Measurements from ENCODE around the gene SYNE3.

SYNE3 gene

GRCh38 chr14:95505030-95505589 lies 11.3 kb downstream of the SYNE3 start:
- DNase-seq (ENCODE audit: low read depth in 2 of 2), result no peak

- no peak for DNase-seq (ENCODE audit: low read depth in 2 of 2)
These were observed 12.1 kb downstream of the SYNE3 start for GRCh38 chr14:95504135-95505029.

GRCh38 chr14:95503365-95504134 lies 12.9 kb downstream of the SYNE3 start:
- no peak for DNase-seq (ENCODE audit: low read depth in 2 of 2)

- DNase-seq (ENCODE audit: low read depth in 2 of 2), result no peak
These were observed 14.0 kb downstream of the SYNE3 start for GRCh38 chr14:95502381-95502950.

GRCh38 chr14:95500772-95501401 lies 15.6 kb downstream of the SYNE3 start:
- no peak for DNase-seq (ENCODE audit: low read depth in 2 of 2)

GRCh38 chr14:95500201-95500681 lies 16.2 kb downstream of the SYNE3 start:
- no peak for DNase-seq (ENCODE audit: low read depth in 2 of 2)

- DNase-seq (ENCODE audit: low read depth in 2 of 2), result no peak
These were observed 17.1 kb downstream of the SYNE3 start for GRCh38 chr14:95499354-95499750.

- DNase-seq (ENCODE audit: low read depth in 2 of 2), result no peak
These were observed 17.7 kb downstream of the SYNE3 start for GRCh38 chr14:95498622-95499353.

- DNase-seq (ENCODE audit: low read depth in 2 of 2), result no peak
These were observed 18.9 kb downstream of the SYNE3 start for GRCh38 chr14:95497561-95498011.

GRCh38 chr14:95496690-95497259 lies 19.7 kb downstream of the SYNE3 start:
- no peak for DNase-seq (ENCODE audit: low read depth in 2 of 2)

- DNase-seq (ENCODE audit: low read depth in 2 of 2), result no peak
These were observed 20.3 kb downstream of the SYNE3 start for GRCh38 chr14:95496111-95496681.

- no peak for DNase-seq (ENCODE audit: low read depth in 2 of 2)
These were observed 20.9 kb downstream of the SYNE3 start for GRCh38 chr14:95495538-95496025.

GRCh38 chr14:95495076-95495475 lies 21.4 kb downstream of the SYNE3 start:
- DNase-seq (ENCODE audit: low read depth in 2 of 2), result no peak

- no peak for DNase-seq (ENCODE audit: low read depth in 2 of 2)
These were observed 22.0 kb downstream of the SYNE3 start for GRCh38 chr14:95494456-95494855.

- DNase-seq (ENCODE audit: low read depth in 2 of 2), result no peak
These were observed 22.5 kb downstream of the SYNE3 start for GRCh38 chr14:95493976-95494375.

- no peak for DNase-seq (ENCODE audit: low read depth in 2 of 2)
These were observed 22.9 kb downstream of the SYNE3 start for GRCh38 chr14:95493503-95493902.

GRCh38 chr14:95491936-95492608 lies 24.4 kb downstream of the SYNE3 start:
- DNase-seq (ENCODE audit: low read depth in 2 of 2), result no peak

- DNase-seq (ENCODE audit: low read depth in 2 of 2), result no peak
These were observed 25.6 kb downstream of the SYNE3 start for GRCh38 chr14:95490727-95491451.

GRCh38 chr14:95490138-95490509 lies 26.3 kb downstream of the SYNE3 start:
- DNase-seq (ENCODE audit: low read depth in 2 of 2), result no peak

Data from activated CD8-positive, alpha-beta memory T cell treated with anti-CD3 and anti-CD28 coated beads for 4 hours (primary cell).